H9 (cell line): ENCODE measurements around the gene SYNPO2. TPM values are rescaled to one million over a fixed set of nuclear protein-coding genes. Genes with fewer than 3 reads are reported as not detected.

Source experiments
- DNase-seq: peaks from one replicate; pipeline ENCODE4 v3.0.0-alpha.2; 2017
- H2AFZ ChIP-seq: one replicate; pipeline ENCODE4 v1.6.1; 2013; ENCODE audit warnings: mild to moderate bottlenecking, low read length, control low read depth, moderate library complexity
- H2AK5ac ChIP-seq: 2 replicates; pipeline ENCODE4 v1.6.1; 2013; ENCODE audit warnings: low read length, control low read depth, mixed read lengths; ENCODE audit not compliant: insufficient read length
- H2BK120ac ChIP-seq: one replicate; pipeline ENCODE4 v1.6.1; 2013; ENCODE audit warnings: low read depth, mild to moderate bottlenecking, low read length, control low read depth, inconsistent platforms; ENCODE audit not compliant: poor library complexity, severe bottlenecking
- H2BK12ac ChIP-seq: 2 replicates; pipeline ENCODE4 v1.6.1; 2013; ENCODE audit warnings: low read length, control low read depth, mixed read lengths, low read depth; ENCODE audit not compliant: insufficient read length
- H2BK15ac ChIP-seq: 2 replicates; pipeline ENCODE4 v1.6.1; 2013; ENCODE audit warnings: low read depth, low read length, control low read depth
- H2BK20ac ChIP-seq: one replicate; pipeline ENCODE4 v1.6.1; 2013; ENCODE audit warnings: low read depth, mild to moderate bottlenecking, low read length, control low read depth, inconsistent platforms; ENCODE audit not compliant: poor library complexity, severe bottlenecking
- H2BK5ac ChIP-seq: 2 replicates; pipeline ENCODE4 v1.6.1; 2013; ENCODE audit warnings: low read length, control low read depth, mixed read lengths; ENCODE audit not compliant: insufficient read length
- H3K14ac ChIP-seq: 2 replicates; pipeline ENCODE4 v1.6.1; 2013; ENCODE audit warnings: low read length, control low read depth; ENCODE audit not compliant: insufficient read depth
- H3K18ac ChIP-seq: 2 replicates; pipeline ENCODE4 v1.6.1; 2013; ENCODE audit warnings: low read depth, mild to moderate bottlenecking, mixed read lengths, low read length, control low read depth; ENCODE audit not compliant: insufficient read length
- H3K23ac ChIP-seq: 2 replicates; pipeline ENCODE4 v1.6.1; 2013; ENCODE audit warnings: low read length, control low read depth, mixed read lengths, low read depth; ENCODE audit not compliant: insufficient read length
- H3K23me2 ChIP-seq: 2 replicates; pipeline ENCODE4 v1.6.1; 2013; ENCODE audit warnings: low read depth, mild to moderate bottlenecking, mixed read lengths, low read length, control low read depth; ENCODE audit not compliant: insufficient read length, poor library complexity, severe bottlenecking
- H3K27ac ChIP-seq: 2 replicates; pipeline ENCODE4 v1.5.1; 2013; ENCODE audit warnings: low read length, control low read depth, mixed read lengths, low read depth; ENCODE audit not compliant: insufficient read length
- H3K27me3 ChIP-seq: 2 replicates; pipeline ENCODE4 v1.6.1; 2013; ENCODE audit warnings: low read length, control low read depth, inconsistent platforms; ENCODE audit not compliant: insufficient read depth
- H3K4ac ChIP-seq: 2 replicates; pipeline ENCODE4 v1.6.1; 2013; ENCODE audit warnings: low read depth, mild to moderate bottlenecking, control low read depth, inconsistent platforms, low read length, moderate library complexity
- H3K4me1 ChIP-seq: 2 replicates; pipeline ENCODE4 v1.6.1; 2013; ENCODE audit warnings: low read length, control low read depth, inconsistent platforms; ENCODE audit not compliant: insufficient read depth
- H3K4me2 ChIP-seq: 2 replicates; pipeline ENCODE4 v1.6.1; 2013; ENCODE audit warnings: low read length, control low read depth, mixed read lengths; ENCODE audit not compliant: insufficient read length, insufficient read depth
- H3K56ac ChIP-seq: 2 replicates; pipeline ENCODE4 v1.6.1; 2013; ENCODE audit warnings: low read depth, mild to moderate bottlenecking, mixed read lengths, low read length, control low read depth; ENCODE audit not compliant: insufficient read length
- H3K79me1 ChIP-seq: 2 replicates; pipeline ENCODE4 v1.6.1; 2013; ENCODE audit warnings: low read depth, mild to moderate bottlenecking, moderate library complexity, low read length, control low read depth, inconsistent platforms; ENCODE audit not compliant: insufficient read depth, poor library complexity, severe bottlenecking
- H3K79me2 ChIP-seq: 2 replicates; pipeline ENCODE4 v1.6.1; 2013; ENCODE audit warnings: low read length, control low read depth, inconsistent platforms; ENCODE audit not compliant: insufficient read depth
- H3K9ac ChIP-seq: 2 replicates; pipeline ENCODE4 v1.6.1; 2013; ENCODE audit warnings: low read length, control low read depth, mixed read lengths; ENCODE audit not compliant: insufficient read length; ENCODE audit errors: extremely low read depth
- H3K9me3 ChIP-seq: one replicate; pipeline ENCODE4 v1.6.1; 2013; ENCODE audit warnings: low read depth, low read length, inconsistent platforms; ENCODE audit not compliant: control insufficient read depth
- H3T11ph ChIP-seq: one replicate; pipeline ENCODE4 v1.6.1; 2013; ENCODE audit warnings: mild to moderate bottlenecking, low read length, control low read depth, inconsistent platforms
- H4K20me1 ChIP-seq: one replicate; pipeline ENCODE4 v1.6.1; 2013; ENCODE audit not compliant: control insufficient read depth, insufficient read length, insufficient read depth
- H4K5ac ChIP-seq: 2 replicates; pipeline ENCODE4 v1.6.1; 2013; ENCODE audit warnings: low read depth, mild to moderate bottlenecking, mixed read lengths, low read length, control low read depth; ENCODE audit not compliant: insufficient read length
- H4K8ac ChIP-seq: replicated peaks from 2 replicates; pipeline ENCODE4 v1.6.1; 2013; ENCODE audit warnings: low read length, control low read depth, mixed read lengths, low read depth; ENCODE audit not compliant: insufficient read length
- H4K91ac ChIP-seq: 2 replicates; pipeline ENCODE4 v1.6.1; 2013; ENCODE audit warnings: low read depth, mild to moderate bottlenecking, moderate library complexity, mixed read lengths, low read length, control low read depth; ENCODE audit not compliant: insufficient read length
- H3K27ac Mint-ChIP-seq, 3 experiments: 2 replicates in 2 of 3; 3 replicates in 1 of 3; pipeline ENCODE4 v1.8.0; 2020 to 2021; ENCODE audit warnings: mixed read lengths in 3 of 3, mild to moderate bottlenecking in 1 of 3, moderate library complexity in 1 of 3
- H3K27me3 Mint-ChIP-seq: 2 replicates; pipeline ENCODE4 v1.8.0; 2021; ENCODE audit warnings: low read depth, mild to moderate bottlenecking, moderate library complexity, mixed read lengths
- H3K36me3 Mint-ChIP-seq, 3 experiments: 2 replicates in 2 of 3; 3 replicates in 1 of 3; pipeline ENCODE4 v1.8.0; 2020 to 2021; ENCODE audit warnings: low read depth in 3 of 3, mixed read lengths in 3 of 3; ENCODE audit not compliant: insufficient read depth in 1 of 3
- H3K4me1 Mint-ChIP-seq, 2 experiments: 2 replicates each; pipeline ENCODE4 v1.8.0; 2020; ENCODE audit warnings: mixed read lengths in 2 of 2
- H3K4me3 Mint-ChIP-seq, 2 experiments: 2 replicates in 1 of 2; 3 replicates in 1 of 2; pipeline ENCODE4 v1.8.0; 2020 to 2021; ENCODE audit warnings: mild to moderate bottlenecking in 2 of 2, mixed read lengths in 2 of 2, moderate library complexity in 1 of 2
- H3K9me3 Mint-ChIP-seq, 2 experiments: 2 replicates in 1 of 2; 3 replicates in 1 of 2; pipeline ENCODE4 v1.8.0; 2020; ENCODE audit warnings: mild to moderate bottlenecking in 2 of 2, mixed read lengths in 2 of 2, moderate library complexity in 1 of 2
- CTCF ChIP-seq: fragments of 200-600 bp; sonication (generic); conservative IDR thresholded peaks from 3 replicates; pipeline ENCODE4 v1.8.0; 2021; ENCODE audit warnings: antibody characterized with exemption, mild to moderate bottlenecking
- WGBS: extraction: QIAGEN DNeasy Blood & Tissue Kit; methylation state at CpG from one replicate; pipeline ENCODE4 v1.1.7; 2013; ENCODE audit warnings: missing lambda C conversion rate, low lambda C conversion rate, mixed read lengths; ENCODE audit not compliant: insufficient read length; ENCODE audit errors: extremely low coverage; 5-methylcytosine and 5-hydroxymethylcytosine counted together
- total RNA-seq: library from RNA; stranded (reverse); gene quantifications from 2 replicates; pipeline ENCODE4 v1.2.1, GENCODE V29; 2021

Gene SYNPO2
- total RNA-seq, 1 experiment from 2014 or later: 1.1 TPM

GRCh38 chr4:119025916-119026661 is 137.4 kb downstream of the SYNPO2 start:
- no peaks in the 10 kb centered on the region for H3K79me2 ChIP-seq
- no peak overlapping the region for H4K91ac ChIP-seq
- H4K20me1 ChIP-seq: no peaks in the 10 kb centered on the region
- no peaks in the 10 kb centered on the region for H3K27me3 ChIP-seq
- H3K27ac Mint-ChIP-seq: peak overlapping the region in 1 of 3 experiments; percentile 1; a peak in 1 of 7 replicates
- whole genome bisulfite sequencing: no CpG with 5 or more reads among the region's 4 CpGs
- no peak overlapping the region for H3K18ac ChIP-seq
- H3K4me1 ChIP-seq: no peaks in the 10 kb centered on the region
- H3K27ac ChIP-seq: no peak overlapping the region
- H3K27me3 Mint-ChIP-seq: no peaks in the 10 kb centered on the region
- H3K9me3 Mint-ChIP-seq: no peaks in the 10 kb centered on the region
- H3K4ac ChIP-seq: no peak overlapping the region
- peaks cover 5 to 13% (median 8%) of the 10 kb centered on the region in 3 experiments; a peak in 5 of 7 replicates for H3K36me3 Mint-ChIP-seq
- no peak overlapping the region for H3T11ph ChIP-seq
- no peak overlapping the region for H4K5ac ChIP-seq
- no peak overlapping the region for H2BK12ac ChIP-seq
- H3K4me3 Mint-ChIP-seq: no peak overlapping the region
- H3K14ac ChIP-seq: no peak overlapping the region
- H2BK120ac ChIP-seq: no peak overlapping the region
- H3K9me3 ChIP-seq: no peaks in the 10 kb centered on the region
- no peak overlapping the region for H3K23ac ChIP-seq
- no peak overlapping the region for H2AFZ ChIP-seq
- H3K79me1 ChIP-seq: no peaks in the 10 kb centered on the region
- no peak overlapping the region for H3K9ac ChIP-seq
- no peak overlapping the region for H2BK20ac ChIP-seq
- H3K4me1 Mint-ChIP-seq: peaks cover 24 to 33% of the 10 kb centered on the region in 2 experiments
- no peak overlapping the region for H2BK15ac ChIP-seq
- no peak for DNase-seq
- no peak overlapping the region for H3K56ac ChIP-seq
- no peak overlapping the region for H3K4me2 ChIP-seq
- no peaks in the 10 kb centered on the region for H3K23me2 ChIP-seq
- no peak overlapping the region for H2BK5ac ChIP-seq
- TF ChIP-seq CTCF: no peak
- no peak overlapping the region for H2AK5ac ChIP-seq
- H4K8ac ChIP-seq: no peak overlapping the region
